GM10248 (cell line): Measurements from ENCODE around the gene EFNA3.

Experiments
- CTCF ChIA-PET: fragments of 300-600 bp; sonication (Branson Sonifier 250); formaldehyde crosslinking; extraction: SDS; loops from one replicate; lab custom pipeline; 2021; ENCODE audit warnings: antibody characterized with exemption; lab: Yijun Ruan, JAX
- POLR2A ChIA-PET: fragments of 350-650 bp; sonication (Branson Sonifier 250); formaldehyde crosslinking; extraction: SDS; loops from one replicate; lab custom pipeline; 2020; ENCODE audit warnings: antibody characterized with exemption; lab: Yijun Ruan, JAX
- DNase-seq: peaks from one replicate; pipeline ENCODE4 v3.0.0; 2012; ENCODE audit errors: extremely low spot score
- TF ChIP-seq, protein P1 (sequence below): IDR thresholded peaks from 2 replicates; pipeline ENCODE4 v1.5.1; 2012; ENCODE audit warnings: mild to moderate bottlenecking, low read depth; ENCODE audit errors: extremely low read depth, missing control alignments, control extremely low read depth

The EFNA3 gene

DNA sequence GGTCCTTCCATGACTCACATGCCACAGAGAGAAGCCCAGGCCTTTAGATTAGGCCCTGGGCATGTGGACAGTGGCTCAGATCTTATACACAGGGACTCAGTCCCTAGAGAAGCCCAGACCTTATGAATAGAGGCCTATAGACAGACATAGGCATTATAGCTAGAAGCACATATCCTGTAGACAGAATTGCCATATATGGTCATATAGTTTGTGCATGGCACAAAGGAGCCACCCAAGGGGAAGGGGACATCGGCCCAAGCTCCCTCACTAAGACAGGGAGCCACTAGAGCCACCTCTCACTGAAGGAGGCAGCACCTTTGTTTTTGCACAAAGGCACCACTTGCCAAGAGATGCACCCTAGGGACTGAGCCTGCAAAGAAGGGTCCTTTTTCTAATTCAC, 2.3 kb upstream of the EFNA3 start:
- POLR2A ChIA-PET, result interaction anchor here (0.5 kb wide), 1 partner anchor 32 kb away, joined by 3 read pairs; no protein-coding TSS in a partner anchor
- CTCF ChIA-PET, result interaction anchor here (0.6 to 8.4 kb wide), 8 partner anchors 8 to 517 kb away, joined by 3 to 96 read pairs (median 6); partner anchors contain the start of genes EFNA4 and PMVK
- no peak for DNase-seq
- TF ChIP-seq, protein P1, sequence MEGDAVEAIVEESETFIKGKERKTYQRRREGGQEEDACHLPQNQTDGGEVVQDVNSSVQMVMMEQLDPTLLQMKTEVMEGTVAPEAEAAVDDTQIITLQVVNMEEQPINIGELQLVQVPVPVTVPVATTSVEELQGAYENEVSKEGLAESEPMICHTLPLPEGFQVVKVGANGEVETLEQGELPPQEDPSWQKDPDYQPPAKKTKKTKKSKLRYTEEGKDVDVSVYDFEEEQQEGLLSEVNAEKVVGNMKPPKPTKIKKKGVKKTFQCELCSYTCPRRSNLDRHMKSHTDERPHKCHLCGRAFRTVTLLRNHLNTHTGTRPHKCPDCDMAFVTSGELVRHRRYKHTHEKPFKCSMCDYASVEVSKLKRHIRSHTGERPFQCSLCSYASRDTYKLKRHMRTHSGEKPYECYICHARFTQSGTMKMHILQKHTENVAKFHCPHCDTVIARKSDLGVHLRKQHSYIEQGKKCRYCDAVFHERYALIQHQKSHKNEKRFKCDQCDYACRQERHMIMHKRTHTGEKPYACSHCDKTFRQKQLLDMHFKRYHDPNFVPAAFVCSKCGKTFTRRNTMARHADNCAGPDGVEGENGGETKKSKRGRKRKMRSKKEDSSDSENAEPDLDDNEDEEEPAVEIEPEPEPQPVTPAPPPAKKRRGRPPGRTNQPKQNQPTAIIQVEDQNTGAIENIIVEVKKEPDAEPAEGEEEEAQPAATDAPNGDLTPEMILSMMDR, result no peak

DNA sequence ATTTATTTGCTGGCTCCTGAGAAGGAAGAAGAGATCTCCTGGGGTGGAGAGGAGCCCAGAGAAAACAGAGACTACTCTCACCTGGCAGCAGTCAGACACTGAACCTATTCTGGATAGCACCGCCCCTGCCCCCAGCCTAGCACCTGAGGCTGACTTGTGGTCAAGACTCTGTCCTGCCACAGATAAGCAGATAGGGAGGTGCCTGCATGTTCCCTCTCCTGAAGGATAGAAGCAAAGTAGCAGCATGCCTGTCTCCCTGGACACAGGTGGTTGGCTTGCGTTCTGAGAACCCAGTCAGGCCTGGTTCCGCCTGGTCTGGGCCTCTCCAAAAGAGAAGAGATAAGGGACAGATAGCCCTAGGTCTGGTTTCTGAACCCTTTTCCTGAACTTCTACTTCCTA, 1.3 kb upstream of the EFNA3 start:
- no peak for DNase-seq

DNA sequence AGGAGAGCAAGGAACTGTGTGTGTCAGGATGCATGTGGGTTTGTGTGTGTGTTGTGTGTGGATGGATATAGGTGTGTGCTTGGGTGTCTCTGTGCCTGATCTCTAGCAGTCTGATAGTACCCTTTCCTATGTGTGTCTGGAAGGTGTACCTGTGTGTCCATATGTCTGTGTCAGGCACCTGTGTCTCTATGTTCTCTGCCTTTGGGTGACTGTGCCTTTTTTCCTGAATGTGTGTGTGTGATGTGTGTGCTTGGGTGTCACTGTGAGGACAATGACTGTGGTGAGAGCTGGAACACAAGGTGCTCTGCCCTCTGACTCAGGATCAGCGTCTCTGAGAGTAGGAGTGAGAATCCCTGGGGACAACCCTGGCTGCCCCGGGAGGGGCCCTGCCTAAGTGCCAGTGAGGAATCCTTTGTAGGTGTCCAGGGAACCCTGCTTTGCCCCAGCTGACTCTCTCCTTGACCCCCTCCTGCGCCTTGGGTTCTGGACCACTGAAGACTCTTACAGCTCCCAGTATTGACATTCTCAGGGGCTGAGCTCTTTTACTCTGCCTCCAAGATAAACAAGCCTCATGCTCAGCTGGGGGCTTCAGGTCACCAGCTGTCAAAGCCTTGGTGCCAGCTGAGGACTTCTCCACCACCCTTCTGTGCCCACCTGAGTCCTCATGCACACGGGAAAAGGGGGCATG, 735 bp upstream of the EFNA3 start:
- TF ChIP-seq, protein P1, result no peak
- DNase-seq, result no peak
- ChIA-PET POLR2A (no interaction called here), CTCF (interaction anchor here (1.0 to 8.4 kb wide), 7 partner anchors 13 to 408 kb away, joined by 4 to 96 read pairs (median 5); partner anchors contain the start of genes ADAM15 and EFNA4)

More for the DNA sequence above, 1.3 kb upstream of the EFNA3 start:
- ChIA-PET POLR2A (no interaction called here), CTCF (interaction anchor here (1.5 to 8.4 kb wide), 4 partner anchors 7 to 33 kb away, joined by 5 to 96 read pairs (median 24); partner anchors contain the start of gene EFNA4)
- TF ChIP-seq, protein P1, result no peak

DNA sequence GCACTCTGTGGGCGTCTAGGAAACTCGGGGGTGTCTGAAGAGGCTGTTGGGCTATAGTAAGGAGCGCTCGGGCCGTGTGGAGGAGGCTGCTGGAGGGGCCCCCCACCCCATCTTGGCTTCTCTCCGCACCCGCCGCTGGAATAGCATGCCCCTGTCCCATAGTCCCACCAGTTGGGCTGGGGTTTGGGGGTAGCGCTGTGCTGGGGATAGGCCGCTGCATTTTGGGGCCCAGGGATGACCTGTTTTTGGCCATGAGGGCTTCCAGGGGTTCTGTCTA, 511 bp downstream of the EFNA3 start:
- no peak for DNase-seq
- CTCF ChIA-PET, result interaction anchor here (0.8 to 8.4 kb wide), 9 partner anchors 9 to 409 kb away, joined by 3 to 96 read pairs (median 5); partner anchors contain the start of genes ADAM15, EFNA4 and KRTCAP2
- POLR2A ChIA-PET, result interaction anchor here (0.5 kb wide), 1 partner anchor 324 kb away, joined by 5 read pairs; no protein-coding TSS in a partner anchor
- TF ChIP-seq, protein P1, result no peak

DNA sequence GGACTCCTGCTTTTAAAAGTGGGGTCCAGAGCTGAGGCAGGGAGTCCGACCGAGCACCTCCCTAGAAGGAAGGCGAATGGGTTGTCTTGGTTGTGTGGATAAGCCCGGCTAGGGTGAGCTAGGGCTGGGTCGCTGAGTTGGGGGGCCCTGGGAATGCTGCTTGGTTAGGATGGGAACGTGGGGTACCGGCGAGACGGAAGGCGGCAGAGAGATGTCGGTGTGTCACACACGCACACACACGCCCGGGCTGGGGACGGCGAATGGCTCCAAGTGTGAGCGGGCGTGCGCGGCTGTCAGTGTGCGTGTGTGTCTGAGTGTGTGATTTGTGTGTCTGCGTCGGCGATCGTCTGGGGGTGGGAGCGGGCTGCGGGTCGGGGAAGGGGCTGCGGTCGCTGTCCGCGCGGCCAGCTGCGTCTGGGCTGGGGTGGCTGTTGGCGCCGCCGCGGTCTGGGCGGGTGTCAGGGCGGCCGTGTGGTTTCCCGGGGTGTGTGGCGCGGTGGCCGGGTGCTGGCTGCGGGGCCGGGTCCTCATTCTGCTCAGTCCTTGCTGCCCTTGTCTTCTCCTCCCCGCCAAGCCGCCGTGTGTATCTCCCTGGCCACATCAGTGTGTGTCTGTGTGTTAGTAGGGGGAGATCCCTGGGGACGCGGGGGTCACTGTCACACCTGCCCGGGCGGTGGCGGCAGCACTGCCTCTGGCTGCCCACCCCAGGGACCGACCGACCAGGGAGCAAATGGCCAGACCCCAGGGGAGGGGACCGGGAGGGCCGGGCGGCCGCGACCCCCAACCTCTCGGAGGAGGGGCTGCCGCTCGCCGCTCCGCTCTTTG, 1.1 kb downstream of the EFNA3 start:
- ChIA-PET POLR2A (no interaction called here), CTCF (interaction anchor here (0.8 to 8.4 kb wide), 9 partner anchors 9 to 93 kb away, joined by 3 to 96 read pairs (median 5); partner anchors contain the start of genes EFNA4 and KRTCAP2)
- DNase-seq, result no peak
- TF ChIP-seq, protein P1, result no peak
